Panc1 (cell line): ENCODE results near the gene ZC3H14. TPM values are rescaled to one million over a fixed set of nuclear protein-coding genes. Genes with fewer than 3 reads are reported as not detected.

Experiments used
- ATAC-seq: fragments of 200-7000 bp; cut with Tn5 transposase; 2 replicates; pipeline ENCODE4 v1.9.1; 2020; ENCODE audit warnings: mild to moderate bottlenecking, moderate library complexity
- BruUV-seq: library from RNA; stranded (reverse); fragments of 400-500 nt; replicated peaks from 2 replicates; lab custom pipeline; 2021; lab: Mats Ljungman, UMichigan
- CTCF ChIA-PET: fragments of 300-600 bp; sonication (Branson Sonifier 250); formaldehyde crosslinking; loops from one replicate; lab custom pipeline; 2022; ENCODE audit warnings: antibody characterized with exemption; lab: Charles Lee
- POLR2A ChIA-PET: fragments of 300-600 bp; sonication (Branson Sonifier 250); formaldehyde crosslinking; loops from one replicate; lab custom pipeline; 2022; ENCODE audit warnings: antibody characterized with exemption; lab: Charles Lee
- DNase-seq: peaks from one replicate; pipeline ENCODE4 v3.0.0-alpha.2; 2010; ENCODE audit warnings: low read depth, low spot score
- H3K27ac ChIP-seq: 2 replicates; pipeline ENCODE4 v1.5.1; 2011; ENCODE audit warnings: mild to moderate bottlenecking, low read length, inconsistent platforms
- H3K27me3 ChIP-seq: fragments of 200-500 bp; sonication (Bioruptor generic); 2 replicates; pipeline ENCODE4 v1.6.0; 2014; ENCODE audit warnings: low read length, inconsistent platforms; ENCODE audit not compliant: control insufficient read depth, insufficient read depth
- H3K36me3 ChIP-seq: fragments of 200-500 bp; sonication (Bioruptor generic); 2 replicates; pipeline ENCODE4 v1.5.1; 2014; ENCODE audit warnings: inconsistent platforms, mild to moderate bottlenecking, low read length, moderate library complexity; ENCODE audit not compliant: control insufficient read depth, insufficient read depth
- H3K4me1 ChIP-seq: 2 replicates; pipeline ENCODE4 v1.5.1; 2011; ENCODE audit warnings: inconsistent platforms, mild to moderate bottlenecking, low read length, moderate library complexity; ENCODE audit not compliant: control insufficient read depth, insufficient read depth
- H3K4me3 ChIP-seq, 2 experiments: 2 replicates each; pipeline ENCODE4 v1.5.1; 2011 to 2012; ENCODE audit warnings: low read depth in 2 of 2, low read length in 2 of 2, mild to moderate bottlenecking in 2 of 2, inconsistent platforms in 1 of 2, moderate library complexity in 1 of 2
- H3K9me3 ChIP-seq: fragments of 200-500 bp; sonication (Bioruptor generic); 2 replicates; pipeline ENCODE4 v1.5.1; 2014; ENCODE audit warnings: low read depth, mild to moderate bottlenecking, inconsistent platforms, low read length, moderate library complexity; ENCODE audit not compliant: control insufficient read depth, insufficient read depth
- CTCF ChIP-seq: fragments of 450-650 bp; IDR thresholded peaks from 2 replicates; pipeline ENCODE4 v1.5.1; 2017; ENCODE audit warnings: mild to moderate bottlenecking
- POLR2AphosphoS5 ChIP-seq: IDR thresholded peaks from 2 replicates; pipeline ENCODE4 v1.6.1; 2012; ENCODE audit warnings: mild to moderate bottlenecking, low read depth, low read length, moderate library complexity
- REST ChIP-seq, 2 experiments: IDR thresholded peaks; 2 replicates each; pipeline ENCODE4 v1.6.1; 2011 to 2012; ENCODE audit warnings: low read depth in 2 of 2, control low read depth in 1 of 2, low read length in 1 of 2, mild to moderate bottlenecking in 1 of 2, moderate library complexity in 1 of 2; ENCODE audit not compliant: insufficient read depth in 1 of 2
- SIN3A ChIP-seq: IDR thresholded peaks from 2 replicates; pipeline ENCODE4 v1.6.1; 2012; ENCODE audit warnings: low read depth, mild to moderate bottlenecking, low read length, moderate library complexity, borderline replicate concordance; ENCODE audit not compliant: insufficient read depth
- TCF7L2 ChIP-seq: IDR thresholded peaks from 2 replicates; pipeline ENCODE4 v1.6.1; 2011; ENCODE audit warnings: mild to moderate bottlenecking, low read depth, low read length, inconsistent platforms
- in situ Hi-C: cut with HindIII; loops from 2 replicates; pipeline ENCODE4 v1.10.0; 2016; ENCODE audit warnings: low sequenced_read_pairs, low pct_unique_long_range_greater_than_20kb
- intact Hi-C: fragments of 100-400 bp; cut with micrococcal nuclease; formaldehyde crosslinking; loops from one replicate; pipeline ENCODE4 v1.10.0; 2022; ENCODE audit not compliant: unreplicated experiment
- total RNA-seq: library from RNA; stranded (reverse); gene quantifications from one replicate; pipeline ENCODE4 v1.2.1, GENCODE V29; 2021; ENCODE audit not compliant: unreplicated experiment

Gene ZC3H14
- total RNA-seq, 1 experiment from 2014 or later: 57.1 TPM

- in situ Hi-C loops: no loop called here
- Histone ChIP-seq H3K4me1 (no peaks in the 10 kb centered on the region), H3K27ac (no peak overlapping the region), H3K9me3 (no peaks in the 10 kb centered on the region), H3K27me3 (no peaks in the 10 kb centered on the region), H3K36me3 (peaks cover 10% of the 10 kb centered on the region; the same call in 1 of the 2 replicates), H3K4me3 (no peak overlapping the region)
- ChIA-PET CTCF (no interaction called here), POLR2A (no interaction called here)
- intact Hi-C loops: no loop called here
- no TSS peak for BruUV-seq
- ATAC-seq: no peak
- no peak for DNase-seq
- TF ChIP-seq TCF7L2 (no peak), POLR2AphosphoS5 (no peak), CTCF (no peak)
These were observed 54.6 kb downstream of the ZC3H14 start for GRCh38 chr14:88617479-88617878.

GRCh38 chr14:88618476-88618875 lies 55.6 kb downstream of the ZC3H14 start:
- H3K27ac ChIP-seq: no peak overlapping the region
- no peaks in the 10 kb centered on the region for H3K9me3 ChIP-seq
- no peaks in the 10 kb centered on the region for H3K27me3 ChIP-seq
- H3K36me3 ChIP-seq: peaks cover 6% of the 10 kb centered on the region; the same call in 1 of the 2 replicates
- no TSS peak for BruUV-seq
- no peak for DNase-seq
- in situ Hi-C loops: no loop called here
- H3K4me1 ChIP-seq: no peaks in the 10 kb centered on the region
- intact Hi-C loops: no loop called here
- CTCF ChIA-PET: no interaction called here
- ATAC-seq: no peak
- H3K4me3 ChIP-seq: no peak overlapping the region
- POLR2A ChIA-PET: no interaction called here
- no peak for TF ChIP-seq REST (IDR thresholded peaks at IDR 0.05; ENCODE audit: insufficient read depth in 1 of 2, low read depth in 2 of 2, low read length in 1 of 2)
- no peak for TF ChIP-seq POLR2AphosphoS5
- TF ChIP-seq CTCF: no peak
- TF ChIP-seq SIN3A: no peak
- no peak for TF ChIP-seq TCF7L2

- BruUV-seq: no TSS peak
- in situ Hi-C loops: no loop called here
- CTCF ChIA-PET: no interaction called here
- intact Hi-C loops: no loop called here
- H3K4me3 ChIP-seq: no peak overlapping the region
- DNase-seq: no peak
- no peaks in the 10 kb centered on the region for H3K27me3 ChIP-seq
- H3K4me1 ChIP-seq: no peaks in the 10 kb centered on the region
- POLR2A ChIA-PET: no interaction called here
- no peak for ATAC-seq
- no peaks in the 10 kb centered on the region for H3K36me3 ChIP-seq
- TF ChIP-seq TCF7L2: no peak
- TF ChIP-seq POLR2AphosphoS5: no peak
- TF ChIP-seq SIN3A: no peak
- TF ChIP-seq CTCF: no peak
- no peak for TF ChIP-seq REST (IDR thresholded peaks at IDR 0.05; ENCODE audit: insufficient read depth in 1 of 2, low read depth in 2 of 2, low read length in 1 of 2)
- H3K27ac ChIP-seq: no peak overlapping the region
- no peaks in the 10 kb centered on the region for H3K9me3 ChIP-seq
These were observed 58.3 kb downstream of the ZC3H14 start for GRCh38 chr14:88621100-88621499.
